ENCODE results near the gene GPRIN3.
"Not testable (repeated sequence)": the region's sequence is repeated elsewhere in the genome, so short reads cannot be mapped to it uniquely, and the experiment has no call there.

GPRIN3 gene

DNA sequence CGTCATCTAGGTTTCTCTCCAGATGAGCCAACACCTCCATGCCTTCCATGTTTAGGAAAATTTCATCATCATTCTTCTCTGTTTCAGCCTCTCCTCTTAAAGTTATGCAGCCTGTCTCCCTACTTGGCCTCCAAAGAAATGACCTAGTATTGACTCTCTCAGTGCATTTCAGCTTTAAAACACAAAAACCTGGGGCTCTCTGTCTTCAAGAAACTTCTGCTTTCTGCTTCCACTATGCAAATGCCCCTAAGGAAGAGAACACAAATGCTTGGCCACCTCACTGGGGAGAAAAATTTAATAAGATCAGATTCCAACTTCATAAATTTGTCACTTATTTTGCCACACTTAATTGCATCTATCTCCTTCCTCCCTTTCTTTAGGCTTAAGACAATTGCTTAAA, 93.3 kb downstream of the GPRIN3 start:
- DNase-seq (ENCODE audit: low spot score): no peak

- DNase-seq (ENCODE audit: low spot score): no peak
Measured at GRCh38 chr4:89213382-89213701, 94.3 kb downstream of the GPRIN3 start.

DNA sequence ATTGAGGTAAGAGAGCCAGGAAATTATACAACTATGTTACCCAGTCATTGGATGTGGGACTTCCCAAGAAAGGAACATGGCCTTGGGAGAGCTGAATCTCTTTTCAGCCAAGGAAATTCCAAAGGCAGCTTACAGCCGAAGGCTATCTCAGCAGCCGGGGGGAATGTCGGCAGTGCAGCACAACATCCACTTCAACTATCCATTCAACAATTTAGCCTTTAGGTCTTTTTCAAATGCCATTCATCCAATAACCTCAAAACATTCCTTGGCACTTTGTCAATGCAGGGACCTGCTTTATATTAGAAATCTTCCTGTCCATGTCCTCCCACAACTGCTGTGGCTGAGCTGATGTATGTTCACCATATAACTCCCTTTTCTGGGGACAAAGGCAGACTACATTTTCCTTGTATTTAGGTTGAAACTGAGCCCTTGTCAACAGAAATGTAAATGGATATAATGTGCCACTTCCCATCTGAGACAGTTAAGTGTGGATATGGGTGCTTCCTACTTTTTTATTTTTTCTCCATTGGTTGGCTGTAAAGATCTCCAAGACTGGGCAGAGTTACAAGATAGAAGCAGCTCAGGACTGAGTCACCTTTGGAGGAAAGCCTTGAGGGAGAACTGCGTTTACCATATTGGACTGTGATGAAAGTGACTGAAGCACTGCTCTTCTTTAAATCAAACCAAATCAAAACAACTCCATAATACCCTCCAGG, 94.8 kb downstream of the GPRIN3 start:
- DNase-seq (ENCODE audit: low spot score): no peak

DNA sequence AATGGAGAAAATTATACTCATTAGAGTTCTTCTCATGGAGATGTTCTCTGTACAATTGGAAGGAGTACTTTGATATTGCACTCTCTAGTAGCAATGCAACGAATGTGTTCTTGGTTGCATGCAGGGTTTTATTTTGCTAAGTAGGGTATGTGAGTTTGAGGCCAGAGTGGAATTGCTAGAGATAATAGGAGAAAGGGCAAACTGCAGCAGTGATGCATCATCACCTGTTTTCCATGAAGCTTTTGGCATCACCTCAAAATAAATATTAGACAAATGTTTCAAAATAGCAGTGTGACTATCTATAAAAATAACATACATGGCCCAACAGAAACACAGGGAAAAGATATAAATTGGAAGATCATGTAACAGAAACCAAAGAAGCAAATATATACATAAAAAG, 103.0 kb downstream of the GPRIN3 start:
- no peak for DNase-seq (ENCODE audit: low spot score)

DNA sequence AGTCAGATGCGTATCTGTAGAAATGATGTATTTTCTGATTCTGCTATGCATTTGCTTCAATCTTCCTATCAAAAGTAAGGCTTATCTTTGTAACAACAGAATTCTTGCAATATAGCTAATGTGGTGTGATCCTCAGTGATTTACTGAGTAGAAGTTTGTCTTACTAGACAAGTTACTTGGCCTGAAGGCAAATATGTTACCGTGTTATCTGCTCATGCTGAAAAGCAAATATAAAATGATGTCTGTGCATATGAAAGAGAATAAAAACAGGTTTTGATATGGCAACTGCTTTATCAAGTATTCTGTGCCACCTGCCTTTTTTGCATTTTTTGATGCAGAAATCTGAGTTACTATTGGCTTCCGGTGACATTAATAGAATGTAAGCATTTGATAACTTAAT, 103.7 kb downstream of the GPRIN3 start:
- no peak for DNase-seq (ENCODE audit: low spot score)

- DNase-seq (ENCODE audit: low spot score): not testable (repeated sequence)
Measured at GRCh38 chr4:89199394-89199793, 108.2 kb downstream of the GPRIN3 start.

- DNase-seq (ENCODE audit: low spot score): no peak
Measured at GRCh38 chr4:89197920-89198319, 109.7 kb downstream of the GPRIN3 start.

DNA sequence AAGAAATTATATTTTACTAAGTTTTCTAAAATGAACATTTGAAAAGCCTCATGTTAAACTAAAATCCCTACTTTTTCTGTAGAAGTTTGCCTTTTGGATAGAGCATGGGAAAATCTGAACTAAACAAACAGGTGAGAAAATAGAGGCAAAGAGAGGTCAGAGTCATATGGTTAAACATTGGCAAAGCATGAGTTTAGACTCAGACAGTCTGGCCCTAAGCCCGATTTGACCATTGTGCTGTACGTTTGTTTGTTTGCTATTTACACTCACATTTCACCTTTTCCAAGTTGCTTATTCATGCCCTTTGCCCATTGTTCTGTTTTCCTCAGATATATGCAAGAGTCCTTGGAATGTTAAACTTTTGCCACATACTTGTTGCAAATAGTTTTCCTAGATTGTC, 110.9 kb downstream of the GPRIN3 start:
- no peak for DNase-seq (ENCODE audit: low spot score)

DNA sequence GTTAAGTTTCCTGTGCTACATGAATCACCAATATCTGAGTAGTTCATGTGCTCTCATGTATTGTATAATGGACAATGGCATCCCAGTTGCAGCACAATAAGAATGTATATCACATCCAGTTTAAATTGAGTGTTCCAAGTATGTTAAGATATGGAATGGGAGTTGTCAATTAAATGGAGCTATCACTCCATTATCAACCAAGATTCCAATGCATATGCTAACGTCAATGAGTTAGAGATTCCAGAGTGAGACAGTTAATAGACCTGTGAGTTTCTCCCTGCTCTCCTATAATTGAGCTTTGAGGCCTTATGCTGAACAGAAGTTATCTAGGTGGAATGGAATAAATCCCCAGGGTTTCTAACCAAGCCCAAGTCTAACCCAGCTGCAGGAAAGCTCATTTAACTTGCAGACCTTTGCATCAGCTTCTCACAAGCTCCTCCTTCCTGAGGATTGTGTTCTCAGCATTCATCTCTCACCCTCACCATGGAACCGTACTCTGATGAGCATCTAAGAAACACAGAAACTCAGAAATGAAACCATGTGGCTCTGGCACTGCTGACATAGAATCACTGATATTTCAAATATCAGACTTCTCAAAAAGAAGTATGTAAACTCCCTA, 111.4 kb downstream of the GPRIN3 start:
- DNase-seq (ENCODE audit: low spot score): no peak

GRCh38 chr4:89193843-89194242, 113.8 kb downstream of the GPRIN3 start:
- DNase-seq (ENCODE audit: low spot score): no peak
